22Rv1 (cell line): ENCODE measurements around the gene CPSF4L.

Experiments
- CTCF ChIP-seq: fragments of 450-650 bp; IDR thresholded peaks from 2 replicates; pipeline ENCODE4 v1.5.1; 2017; ENCODE audit warnings: mild to moderate bottlenecking
- ZFX ChIP-seq: fragments of 450-650 bp; IDR thresholded peaks from 2 replicates; pipeline ENCODE4 v1.6.1; 2017; ENCODE audit warnings: antibody characterized with exemption, borderline replicate concordance

GRCh38 chr17:73272906-73273218, 11.2 kb upstream of the CPSF4L start:
- no peak for TF ChIP-seq CTCF
- no peak for TF ChIP-seq ZFX
